Stimulated activated CD8-positive, alpha-beta memory T cell treated with anti-CD3 and anti-CD28 coated beads, Interleukin-7, amount 100 ng/mL, for 48 hours (primary cell): Measurements from ENCODE around the gene RYR2.

ENCODE experiments used
- DNase-seq, 2 donors: peaks; one replicate each; pipeline ENCODE4 v3.0.0-alpha.2; 2020; ENCODE audit warnings: low read depth in 1 of 2; ENCODE audit errors: extremely low read depth in 1 of 2

RYR2 gene

DNA sequence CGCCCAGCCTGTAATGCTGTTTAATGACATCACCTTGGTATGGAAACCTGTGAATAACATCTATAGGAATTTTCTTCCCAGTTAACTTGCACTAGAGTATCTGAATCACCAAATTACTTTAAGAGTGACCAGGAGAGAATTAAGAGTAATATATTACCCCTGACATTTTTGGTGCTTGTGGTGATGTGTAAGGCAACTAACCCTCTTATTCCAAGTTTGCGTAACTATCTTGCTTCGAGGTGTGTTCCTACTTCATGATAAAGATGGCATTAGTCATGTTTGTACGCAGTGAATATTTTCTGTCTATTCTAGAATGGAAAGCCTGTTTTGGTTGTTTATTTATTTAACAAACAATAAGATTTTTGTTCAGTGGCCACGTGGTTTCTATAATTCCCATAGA lies 717.4 kb downstream of the RYR2 start:
- no peak for DNase-seq

DNA sequence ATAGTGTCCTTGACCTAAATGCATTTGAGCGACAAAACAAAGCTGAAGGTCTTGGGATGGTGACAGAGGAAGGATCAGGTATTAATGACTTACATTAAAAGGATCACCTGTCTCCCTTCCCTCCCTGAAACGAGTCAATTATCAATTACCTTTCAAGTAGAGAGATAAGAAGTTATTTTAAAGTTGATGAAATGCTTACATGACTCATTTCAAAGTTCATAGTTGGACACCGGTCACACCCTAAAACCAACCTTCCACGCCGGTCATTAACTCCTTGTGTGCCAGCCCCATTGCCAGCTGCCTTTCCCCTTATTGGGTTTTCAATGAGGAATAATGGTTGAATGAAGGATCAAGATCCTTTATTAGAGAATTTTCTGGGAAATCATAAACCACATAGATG lies 719.0 kb downstream of the RYR2 start:
- no peak for DNase-seq

DNA sequence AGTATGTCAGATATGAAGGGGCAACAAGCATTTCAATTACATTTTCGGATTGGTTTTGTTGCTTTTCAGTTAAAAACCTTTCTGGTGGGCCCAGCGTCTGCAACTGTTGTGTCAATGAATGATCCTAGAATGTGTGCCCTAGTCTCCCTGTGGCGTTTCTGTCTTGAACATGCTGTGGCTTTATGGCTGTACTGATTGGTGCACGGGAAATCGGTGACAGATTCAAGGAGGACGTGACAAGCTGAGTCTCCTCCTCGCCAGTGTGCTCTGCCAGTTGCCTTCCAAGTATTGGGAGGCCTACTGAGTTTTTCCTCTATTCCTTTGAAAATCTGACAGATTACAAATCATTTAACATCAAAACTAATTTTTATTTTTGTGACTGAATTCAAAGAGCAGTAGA lies 721.2 kb downstream of the RYR2 start:
- no peak for DNase-seq

DNA sequence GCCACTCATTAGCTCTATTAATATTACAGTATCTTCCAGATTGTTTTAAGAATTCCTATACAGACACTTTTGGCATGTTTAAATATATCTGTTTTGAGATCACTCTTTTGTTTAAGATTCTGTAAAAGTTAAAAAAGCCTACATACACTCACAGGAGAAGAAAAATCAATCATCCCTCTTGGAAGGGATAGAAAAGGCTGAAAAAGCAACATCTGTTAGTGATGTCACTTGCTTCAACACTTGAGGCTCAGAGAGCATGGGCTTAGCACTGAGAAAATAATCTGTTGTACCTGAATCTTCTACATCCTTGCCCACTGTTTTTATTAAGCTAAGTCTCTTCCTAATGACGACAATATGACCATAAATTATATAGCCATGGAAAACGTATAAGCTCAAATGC lies 721.8 kb downstream of the RYR2 start:
- no peak for DNase-seq

DNA sequence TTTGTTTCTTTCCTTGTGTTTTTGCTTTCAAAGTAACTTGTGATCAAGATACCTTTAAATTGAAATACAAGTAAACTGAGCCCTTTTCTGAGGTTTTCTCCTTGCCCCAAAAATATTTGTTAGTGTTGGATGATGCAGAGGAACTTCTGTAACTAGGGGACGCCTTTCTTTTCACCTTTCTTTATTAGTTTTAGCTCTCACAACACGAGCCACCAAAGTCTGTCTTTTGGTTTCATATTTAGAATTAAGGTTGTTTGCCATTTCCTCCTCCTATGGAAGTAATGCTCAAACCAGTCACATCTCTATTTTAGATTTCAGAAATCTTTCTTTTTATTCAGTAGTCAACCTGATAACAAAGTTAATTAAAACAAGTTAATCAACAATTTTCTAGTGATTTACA lies 727.9 kb downstream of the RYR2 start:
- DNase-seq = no peak

DNA sequence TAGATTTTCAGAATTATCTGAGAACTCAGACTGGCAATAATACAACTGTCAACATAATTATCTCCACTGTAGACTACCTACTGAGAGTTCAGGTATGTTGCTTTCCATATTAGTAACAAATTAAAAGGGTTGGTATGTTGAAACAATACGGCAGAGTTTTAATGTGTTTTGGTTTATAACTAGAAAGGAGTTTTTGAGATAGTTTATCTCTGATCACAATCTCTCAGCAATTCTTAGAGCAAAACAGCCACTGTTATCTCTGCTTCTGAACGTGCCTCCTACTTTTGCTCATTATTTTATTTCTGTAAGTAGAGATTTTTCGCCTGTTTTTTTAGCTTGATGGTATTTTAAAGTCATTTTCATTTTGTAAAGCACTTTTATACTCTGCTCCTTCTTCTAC lies 730.0 kb downstream of the RYR2 start:
- no peak for DNase-seq

DNA sequence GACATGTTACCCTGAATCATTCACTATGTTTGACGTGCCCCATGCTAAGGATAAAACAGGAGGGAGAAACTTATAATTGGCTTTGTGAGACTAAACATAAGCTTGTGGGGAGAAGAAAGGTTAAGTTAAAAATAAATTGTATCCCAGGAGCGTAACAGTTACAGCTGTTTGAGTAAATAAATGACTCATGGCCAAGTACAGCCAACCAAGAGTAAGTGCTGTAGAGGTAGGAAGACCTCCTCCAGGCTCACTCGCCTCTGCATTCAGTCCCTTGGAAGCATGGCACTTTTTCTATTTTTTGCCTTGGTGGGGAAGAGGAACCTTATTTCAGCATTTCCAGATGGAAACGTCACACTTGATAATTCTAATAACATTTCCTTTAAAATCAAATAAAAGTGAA lies 732.3 kb downstream of the RYR2 start:
- no peak for DNase-seq

DNA sequence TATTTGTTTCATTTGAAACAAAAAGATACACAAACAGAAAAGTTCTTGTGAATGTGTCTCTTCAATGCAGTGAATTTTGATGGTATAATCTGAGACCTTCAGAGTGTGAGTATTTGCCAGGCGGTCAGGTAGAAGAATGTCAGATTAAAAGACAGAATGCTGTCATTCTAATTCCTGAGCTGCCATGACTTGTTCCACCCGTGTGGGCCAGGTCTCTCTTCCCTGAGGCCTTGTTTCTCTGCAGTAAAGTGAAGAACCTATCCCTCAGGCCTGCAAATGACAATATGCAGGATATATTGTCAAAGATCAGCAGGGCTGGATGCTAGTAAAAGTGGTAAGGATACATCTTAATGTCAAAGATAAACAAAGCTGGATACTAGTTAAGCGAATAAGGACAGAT lies 737.4 kb downstream of the RYR2 start:
- DNase-seq = no peak

DNA sequence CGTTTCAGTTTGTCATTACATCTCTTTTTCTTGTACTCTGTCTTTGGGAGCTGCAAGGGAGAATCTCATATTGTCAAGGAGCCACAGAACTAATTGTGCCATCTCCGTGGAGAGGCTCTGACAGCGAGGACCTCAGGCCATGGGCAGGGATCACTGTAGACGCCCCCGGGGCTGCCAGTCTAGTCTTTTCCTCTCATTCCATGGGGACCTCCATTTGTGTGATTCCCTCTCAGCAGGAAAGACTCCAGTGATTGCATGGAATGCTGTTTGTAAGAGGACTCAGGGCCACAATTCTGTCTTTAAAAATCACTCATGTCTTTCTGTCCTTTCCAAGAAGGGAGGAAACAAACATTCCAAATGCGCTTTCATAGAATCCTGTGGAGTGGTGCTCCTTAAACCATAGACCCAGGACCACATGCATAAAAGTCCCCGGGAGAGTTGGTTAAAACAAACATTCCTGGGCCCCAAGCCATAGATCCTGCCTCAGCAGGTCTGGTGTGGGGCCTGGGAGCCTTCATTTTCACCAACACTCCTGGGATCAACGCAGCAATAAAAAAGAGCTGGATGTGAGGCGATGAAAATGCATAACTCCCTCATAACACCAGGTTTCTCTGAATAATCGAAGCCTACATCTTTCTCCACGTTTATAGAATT lies 744.2 kb downstream of the RYR2 start:
- DNase-seq = no peak

DNA sequence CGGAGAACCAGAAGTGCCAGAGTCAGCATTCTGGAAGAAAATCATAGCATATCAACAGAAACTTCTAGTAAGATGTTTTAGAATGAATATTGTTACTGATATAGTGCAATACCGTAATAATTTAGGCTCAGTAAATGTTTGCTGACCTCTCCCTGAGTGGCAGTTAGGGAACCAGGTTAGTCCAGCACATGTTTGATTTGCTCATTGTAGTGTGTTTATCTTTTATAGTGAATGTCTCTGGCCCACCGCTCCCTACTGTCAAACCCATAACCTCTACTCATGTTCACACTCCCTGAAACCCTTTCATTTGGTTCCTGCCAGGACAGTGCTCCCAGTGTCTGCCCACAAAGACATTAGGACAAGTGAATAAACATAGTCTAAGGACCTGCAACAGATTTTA lies 746.1 kb downstream of the RYR2 start:
- no peak for DNase-seq

DNA sequence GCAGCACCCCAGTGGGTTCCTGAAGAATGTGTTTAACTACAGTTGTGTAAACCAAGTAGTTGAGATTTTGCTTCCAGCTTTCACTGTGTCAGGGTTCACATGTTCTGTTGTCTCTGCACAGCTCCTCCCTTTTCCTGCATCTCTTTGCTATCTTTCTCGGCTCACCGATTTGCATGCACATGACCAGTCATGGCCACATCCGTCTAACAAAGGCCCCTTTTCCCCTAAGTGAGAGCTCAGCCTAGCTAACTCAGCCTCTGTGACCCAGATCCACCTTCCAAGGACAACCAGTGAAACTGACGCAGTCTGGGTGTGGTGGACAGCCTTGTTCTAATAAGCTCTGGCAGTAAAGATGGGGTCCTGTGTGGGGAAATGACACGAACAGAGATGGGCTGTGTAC lies 747.6 kb downstream of the RYR2 start:
- DNase-seq = no peak

DNA sequence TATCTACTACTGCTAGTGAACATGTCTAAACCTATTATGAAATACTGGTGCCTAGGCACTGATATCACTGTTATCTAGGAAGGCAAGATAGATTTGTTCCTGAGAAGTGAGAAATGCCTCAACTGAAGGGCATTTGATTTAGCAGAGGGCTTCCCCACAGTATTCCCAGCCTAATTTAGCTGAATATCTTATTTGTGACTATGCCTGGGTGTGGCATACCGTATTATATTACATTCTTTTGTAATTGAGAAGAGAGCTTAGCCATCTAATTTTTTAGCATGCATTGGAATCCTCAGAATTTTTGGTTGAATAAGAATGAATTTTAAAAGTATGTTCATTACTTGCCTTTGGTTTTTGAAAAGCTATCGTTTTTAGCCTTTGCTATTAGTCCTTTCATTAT lies 749.6 kb downstream of the RYR2 start:
- no peak for DNase-seq

DNA sequence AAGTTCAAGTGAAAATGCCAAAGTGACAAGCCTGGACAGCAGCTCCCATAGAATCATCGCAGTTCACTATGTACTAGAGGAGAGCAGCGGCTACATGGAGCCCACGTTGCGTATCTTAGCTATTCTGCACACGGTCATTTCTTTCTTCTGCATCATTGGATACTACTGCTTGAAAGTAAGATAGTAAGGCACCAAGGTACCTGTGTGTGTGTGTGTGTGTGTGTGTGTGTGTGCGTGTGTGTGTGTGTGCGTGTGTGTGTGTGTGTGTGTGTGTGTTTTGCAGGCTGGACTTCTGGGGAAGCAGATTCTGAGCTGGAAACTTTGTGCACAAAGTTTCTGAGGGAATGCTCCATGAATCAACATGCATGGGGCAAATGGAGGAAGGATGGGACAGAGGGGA lies 750.2 kb downstream of the RYR2 start:
- DNase-seq = no peak

DNA sequence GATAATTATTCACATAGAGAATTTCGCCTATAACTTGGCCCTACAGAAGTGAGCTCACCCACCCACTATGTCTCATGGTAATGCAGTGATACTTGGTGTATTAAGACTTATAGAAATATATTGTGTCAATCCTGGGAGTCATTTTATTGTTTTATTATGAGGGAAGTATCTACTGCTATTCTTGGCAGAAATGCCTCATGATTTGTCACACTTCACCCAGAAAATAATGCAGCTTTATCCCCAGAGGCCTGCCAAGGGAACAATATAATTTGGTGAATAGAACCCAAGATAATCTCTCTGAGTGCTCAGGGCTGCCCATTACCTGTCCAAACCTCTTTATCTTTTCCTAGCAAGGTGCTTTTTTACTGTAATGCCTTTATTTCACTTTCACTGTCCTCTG lies 750.7 kb downstream of the RYR2 start:
- no peak for DNase-seq

DNA sequence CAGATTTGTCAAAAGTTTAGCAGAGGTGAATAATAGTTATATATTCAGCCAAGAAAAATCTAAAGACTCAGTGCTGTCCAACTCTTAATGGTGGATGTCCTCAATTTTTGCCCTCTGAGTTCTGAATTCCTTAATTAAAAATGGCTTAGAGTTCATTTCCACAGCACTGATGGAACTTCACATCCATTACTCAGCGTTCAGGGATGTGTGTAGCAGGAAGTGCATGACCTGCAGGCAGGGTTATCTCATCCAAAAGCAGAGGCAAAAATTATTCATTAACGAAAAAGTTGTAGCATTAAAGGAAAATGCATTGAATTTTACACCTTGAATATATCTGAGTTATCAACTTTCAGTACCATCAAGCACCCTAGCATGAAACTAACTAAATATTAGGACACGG lies 752.1 kb downstream of the RYR2 start:
- no peak for DNase-seq

DNA sequence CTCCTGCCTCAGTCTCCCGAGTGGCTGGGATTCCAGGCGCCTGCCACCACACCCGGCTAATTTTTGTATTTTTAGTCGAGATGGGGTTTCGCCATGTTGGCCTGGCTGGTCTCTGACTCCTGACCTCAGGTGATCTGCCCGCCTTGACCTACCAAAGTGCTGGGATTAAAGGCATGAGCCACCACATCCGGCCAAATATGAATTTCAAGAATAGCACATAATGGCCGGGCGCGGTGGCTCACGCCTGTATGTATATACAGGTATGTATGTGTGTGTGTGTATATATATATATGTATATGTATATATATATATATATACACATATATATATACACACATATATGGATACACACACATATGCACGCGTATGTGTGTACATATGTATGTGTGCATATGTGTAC lies 753.6 kb downstream of the RYR2 start:
- DNase-seq = no peak

DNA sequence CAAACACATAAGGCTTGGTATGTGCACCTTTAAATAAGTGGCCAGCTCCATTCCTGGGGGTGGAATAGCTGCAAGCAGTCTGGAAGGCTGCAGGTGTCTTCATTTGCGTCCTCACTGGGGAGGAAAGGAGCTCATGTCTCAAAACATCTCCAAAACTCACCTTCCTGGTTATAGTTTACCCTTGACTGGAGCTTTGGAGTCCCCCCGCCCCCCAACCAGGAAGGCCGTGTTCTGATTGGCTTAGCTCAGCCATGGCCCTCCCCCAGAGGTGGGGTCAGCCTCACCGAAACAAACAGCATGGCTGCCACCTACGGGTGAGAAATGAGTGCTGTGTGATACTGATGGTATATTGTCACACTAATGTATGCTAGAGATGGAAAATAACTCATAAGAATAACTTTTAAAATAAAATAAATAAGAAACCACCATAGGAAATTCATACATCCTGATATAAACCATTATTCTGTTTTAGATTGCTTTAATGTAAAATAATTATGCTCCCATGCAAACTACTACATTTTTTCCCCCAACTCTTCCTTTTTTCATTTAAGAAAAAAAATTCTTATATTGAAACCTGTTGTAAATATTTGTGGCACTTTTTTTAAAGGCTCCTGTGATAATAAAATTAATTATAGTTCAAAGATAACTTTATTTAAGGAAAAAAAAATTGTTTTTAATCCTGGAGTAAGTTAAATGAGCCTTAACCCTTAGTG lies 757.9 kb downstream of the RYR2 start:
- peak; percentile 4 to 25 for DNase-seq

DNA sequence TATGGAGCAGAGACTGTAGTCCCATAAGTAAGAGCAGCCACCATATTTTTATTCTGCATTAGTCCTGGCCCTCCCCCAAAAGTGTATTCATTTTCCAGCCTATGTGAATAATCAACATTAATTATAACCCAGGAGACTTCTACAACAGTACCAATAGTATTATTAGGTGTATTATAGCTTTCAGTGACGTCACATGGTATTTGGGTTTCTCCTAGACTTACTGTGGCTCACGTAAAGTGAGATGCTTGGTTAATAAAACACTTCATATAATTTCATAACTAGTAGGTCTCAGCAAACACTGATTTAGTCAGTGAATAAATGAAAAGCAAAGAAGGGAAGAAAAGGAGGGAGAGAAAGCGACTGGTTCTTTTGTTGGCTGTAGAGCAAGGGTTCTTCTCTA lies 762.5 kb downstream of the RYR2 start:
- DNase-seq = no peak

DNA sequence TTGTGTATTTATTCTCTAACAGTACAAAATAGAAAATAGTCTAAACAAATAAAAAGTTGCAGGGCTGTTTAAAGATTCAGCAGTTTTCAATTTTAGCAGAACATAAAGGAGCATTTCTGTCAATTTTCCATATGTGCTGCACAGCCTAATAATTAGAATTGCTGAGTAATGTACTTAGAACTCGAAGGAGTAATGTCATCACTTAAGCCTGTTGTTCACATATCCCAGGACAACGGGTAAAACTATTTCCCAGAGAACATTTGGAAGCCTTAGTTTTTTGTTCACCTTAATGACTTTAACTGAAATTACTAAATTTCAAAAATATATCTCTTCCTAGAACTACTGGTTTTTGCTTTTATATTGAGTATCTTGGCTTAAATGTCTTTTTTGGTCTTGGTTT lies 767.1 kb downstream of the RYR2 start:
- no peak for DNase-seq

DNA sequence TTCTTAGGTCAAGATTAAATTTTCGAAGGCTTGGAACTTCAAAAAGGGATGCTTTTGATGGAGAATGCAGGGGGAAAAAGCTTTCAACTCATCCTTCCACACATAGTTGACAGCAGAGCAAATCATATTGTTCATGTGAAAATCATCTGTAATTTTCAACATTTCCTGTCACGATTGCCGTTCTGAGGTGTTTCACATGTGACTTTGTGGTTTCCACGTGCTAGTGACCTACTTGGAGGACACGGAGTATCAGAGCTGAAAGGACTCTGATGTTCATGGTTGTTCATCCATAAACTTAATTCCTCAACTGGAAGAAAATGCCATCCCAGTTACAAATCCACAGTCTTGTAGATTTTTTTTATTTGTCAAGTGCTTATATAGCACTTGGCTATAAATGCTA lies 769.6 kb downstream of the RYR2 start:
- no peak for DNase-seq

DNA sequence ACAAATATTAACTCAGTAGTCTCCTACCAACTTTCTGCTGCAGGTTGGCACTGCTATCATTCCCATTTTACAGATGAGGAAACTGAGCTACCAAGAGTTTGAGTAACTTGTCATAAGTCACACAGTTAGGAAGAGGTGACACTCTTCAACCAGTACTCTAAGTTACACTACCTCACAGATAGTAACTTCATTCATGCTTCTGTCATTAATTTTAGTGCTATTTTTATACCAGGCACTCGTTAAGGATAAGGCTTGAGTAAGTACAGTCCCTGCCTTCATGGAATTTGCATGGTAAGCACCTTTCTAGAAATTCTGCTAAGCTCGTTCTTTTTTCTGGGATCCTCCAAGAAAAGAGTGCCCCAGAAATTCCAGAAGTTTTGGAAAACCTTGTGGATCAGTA lies 770.1 kb downstream of the RYR2 start:
- DNase-seq = no peak

DNA sequence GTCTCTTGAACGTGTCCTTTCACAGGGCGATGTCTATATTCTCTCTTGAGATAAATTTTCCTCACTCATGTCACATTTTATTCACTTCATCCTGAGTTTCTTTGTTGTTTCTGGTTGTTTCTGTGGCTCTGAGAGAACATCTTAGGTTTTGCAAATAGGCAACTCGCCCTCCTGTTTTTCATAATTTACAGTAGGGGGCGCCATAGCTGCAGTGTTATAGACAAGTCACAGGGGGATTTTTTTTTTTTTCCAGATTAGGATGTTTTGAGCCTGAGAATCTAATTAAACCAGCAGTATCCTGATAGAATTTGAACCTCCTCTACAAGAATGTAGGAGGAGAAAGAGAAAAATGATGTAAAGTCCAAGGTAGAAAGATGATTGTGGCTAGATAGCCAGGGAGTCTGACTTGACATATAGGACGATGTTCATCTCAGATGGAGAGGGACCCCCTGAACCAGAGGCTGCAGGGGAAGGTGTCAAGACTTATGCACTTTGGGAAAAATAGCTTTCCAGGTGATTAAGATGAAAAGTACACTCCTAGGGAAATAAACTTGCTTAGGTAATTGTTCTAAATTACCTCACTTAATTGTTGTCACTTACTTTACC lies 772.4 kb downstream of the RYR2 start:
- no peak for DNase-seq

DNA sequence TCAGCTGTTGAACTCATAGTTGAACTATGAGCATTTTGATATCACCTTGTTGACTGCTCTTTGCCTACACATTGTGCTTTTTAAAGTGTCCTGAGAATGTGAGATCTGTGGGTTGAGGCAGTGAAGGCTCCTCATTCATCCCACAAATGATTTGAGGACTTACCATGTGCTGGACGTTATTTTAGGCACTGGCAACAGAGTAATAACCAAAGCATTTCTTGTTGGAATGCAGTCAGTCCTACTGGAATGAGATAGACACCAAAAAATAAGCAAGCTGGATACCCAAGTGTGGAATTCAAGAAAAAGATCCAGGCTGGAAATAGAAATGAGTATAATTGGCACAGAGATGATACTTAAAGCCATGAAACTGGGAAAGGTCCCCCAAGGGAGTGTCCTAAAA lies 775.3 kb downstream of the RYR2 start:
- no peak for DNase-seq
